CD4-positive, alpha-beta T cell (primary cell): ENCODE data around the gene CCDC12. TPM values are rescaled to one million over a fixed set of nuclear protein-coding genes. Genes with fewer than 3 reads are reported as not detected.

Experiments
- ATAC-seq: fragments of 200-7000 bp; cut with Tn5 transposase; one replicate; pipeline ENCODE4 v1.10.0; 2022; ENCODE audit warnings: mild to moderate bottlenecking; ENCODE audit not compliant: poor library complexity
- CTCF ChIA-PET: fragments of 350-600 bp; sonication (Branson Sonifier 250); formaldehyde crosslinking; loops from one replicate; lab custom pipeline; 2021; ENCODE audit warnings: antibody characterized with exemption, inconsistent platforms; lab: Charles Lee
- POLR2A ChIA-PET: fragments of 350-600 bp; sonication (Branson Sonifier 250); formaldehyde crosslinking; loops from one replicate; lab custom pipeline; 2021; ENCODE audit warnings: antibody characterized with exemption, inconsistent platforms; lab: Charles Lee
- DNase-seq, 14 experiments: peaks; one replicate each; pipeline ENCODE4 v3.0.0-alpha.2; 2013 to 2020; ENCODE audit warnings: mixed read lengths in 2 of 14
- H3K27ac ChIP-seq, 2 donors: one replicate each; pipeline versions ENCODE4 v1.5.1 to v1.7.0; 2013; ENCODE audit warnings: low read length in 2 of 2, low read depth in 1 of 2, mild to moderate bottlenecking in 1 of 2
- H3K27me3 ChIP-seq, 2 experiments: 1 replicate in 1 of 2; 2 replicates in 1 of 2; pipeline versions ENCODE4 v1.6.1 to v1.7.0; 2013; ENCODE audit warnings: low read length in 2 of 2, control low read depth in 1 of 2, mild to moderate bottlenecking in 1 of 2, moderate library complexity in 1 of 2; ENCODE audit not compliant: insufficient read depth in 2 of 2, control insufficient read depth in 1 of 2
- H3K36me3 ChIP-seq: one replicate; pipeline ENCODE4 v1.6.1; 2013; ENCODE audit warnings: low read length, control low read depth; ENCODE audit not compliant: insufficient read depth
- H3K4me1 ChIP-seq: one replicate; pipeline ENCODE4 v1.6.1; 2013; ENCODE audit warnings: low read length, control low read depth; ENCODE audit not compliant: insufficient read depth
- H3K4me3 ChIP-seq: one replicate; pipeline ENCODE4 v1.5.1; 2013; ENCODE audit warnings: mild to moderate bottlenecking, low read length, moderate library complexity
- H3K9me3 ChIP-seq, 2 experiments: 1 replicate in 1 of 2; 2 replicates in 1 of 2; pipeline versions ENCODE4 v1.6.1 to v1.7.0; 2013; ENCODE audit warnings: low read length in 2 of 2, mild to moderate bottlenecking in 2 of 2, control low read depth in 1 of 2, moderate library complexity in 1 of 2; ENCODE audit not compliant: control insufficient read depth in 1 of 2, insufficient read depth in 1 of 2
- H3K27ac Mint-ChIP-seq: one replicate; pipeline ENCODE4 v1.8.0; 2020; ENCODE audit warnings: mixed read lengths
- H3K27me3 Mint-ChIP-seq: one replicate; pipeline ENCODE4 v1.8.0; 2021; ENCODE audit warnings: mixed read lengths
- H3K36me3 Mint-ChIP-seq: one replicate; pipeline ENCODE4 v1.8.0; 2021; ENCODE audit warnings: low read depth, mixed read lengths
- H3K4me1 Mint-ChIP-seq: one replicate; pipeline ENCODE4 v1.8.0; 2021; ENCODE audit warnings: low read depth, mixed read lengths
- H3K4me3 Mint-ChIP-seq: one replicate; pipeline ENCODE4 v1.8.0; 2020; ENCODE audit warnings: mild to moderate bottlenecking, mixed read lengths
- H3K9me3 Mint-ChIP-seq: one replicate; pipeline ENCODE4 v1.8.0; 2020; ENCODE audit warnings: mixed read lengths
- intact Hi-C, 2 experiments: fragments of 100-400 bp; cut with DNase I in 1 of 2; cut with micrococcal nuclease in 1 of 2; formaldehyde crosslinking; loops; one replicate each; pipeline versions ENCODE4 v1.15.1 to v1.9.0; 2023 to 2025; cut with DNase I, micrococcal nuclease
- total RNA-seq, 174 experiments: library from RNA in 2 of 174; stranded (reverse) in 2 of 174; gene quantifications; one replicate each; pipeline ENCODE4 v1.2.3 and lab custom pipeline; 2021 to 2026
- TF ChIP-seq, protein P1 (sequence below): fragments of 200-600 bp; IDR thresholded peaks from one replicate; pipeline ENCODE4 v1.8.0; 2022; ENCODE audit warnings: antibody characterized with exemption, mild to moderate bottlenecking

CCDC12 gene
- total RNA-seq, 2 experiments from 2014 or later = 57.5 to 59.5 TPM

GRCh38 chr3:46992231-46992630, 15.7 kb upstream of the CCDC12 start:
- no peaks in the 10 kb centered on the region for H3K9me3 Mint-ChIP-seq
- ChIA-PET CTCF (no interaction called here), POLR2A (interaction anchor here (3.3 kb wide), 1 partner anchor 12 kb away, joined by 16 read pairs; the partner anchor contains the start of gene NBEAL2)
- H3K27ac Mint-ChIP-seq = no peak overlapping the region
- peaks cover 41% of the 10 kb centered on the region for H3K4me1 Mint-ChIP-seq
- no peak for ATAC-seq
- no peaks in the 10 kb centered on the region for H3K27me3 Mint-ChIP-seq
- H3K36me3 ChIP-seq = peaks cover 84% of the 10 kb centered on the region
- H3K4me1 ChIP-seq = peaks cover 60% of the 10 kb centered on the region
- H3K4me3 Mint-ChIP-seq = no peak overlapping the region
- intact Hi-C loops = no loop called here
- TF ChIP-seq, protein P1, sequence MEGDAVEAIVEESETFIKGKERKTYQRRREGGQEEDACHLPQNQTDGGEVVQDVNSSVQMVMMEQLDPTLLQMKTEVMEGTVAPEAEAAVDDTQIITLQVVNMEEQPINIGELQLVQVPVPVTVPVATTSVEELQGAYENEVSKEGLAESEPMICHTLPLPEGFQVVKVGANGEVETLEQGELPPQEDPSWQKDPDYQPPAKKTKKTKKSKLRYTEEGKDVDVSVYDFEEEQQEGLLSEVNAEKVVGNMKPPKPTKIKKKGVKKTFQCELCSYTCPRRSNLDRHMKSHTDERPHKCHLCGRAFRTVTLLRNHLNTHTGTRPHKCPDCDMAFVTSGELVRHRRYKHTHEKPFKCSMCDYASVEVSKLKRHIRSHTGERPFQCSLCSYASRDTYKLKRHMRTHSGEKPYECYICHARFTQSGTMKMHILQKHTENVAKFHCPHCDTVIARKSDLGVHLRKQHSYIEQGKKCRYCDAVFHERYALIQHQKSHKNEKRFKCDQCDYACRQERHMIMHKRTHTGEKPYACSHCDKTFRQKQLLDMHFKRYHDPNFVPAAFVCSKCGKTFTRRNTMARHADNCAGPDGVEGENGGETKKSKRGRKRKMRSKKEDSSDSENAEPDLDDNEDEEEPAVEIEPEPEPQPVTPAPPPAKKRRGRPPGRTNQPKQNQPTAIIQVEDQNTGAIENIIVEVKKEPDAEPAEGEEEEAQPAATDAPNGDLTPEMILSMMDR = no peak
- H3K27ac ChIP-seq = no peak overlapping the region
- H3K27me3 ChIP-seq = no peaks in the 10 kb centered on the region
- H3K4me3 ChIP-seq = no peak overlapping the region
- H3K36me3 Mint-ChIP-seq = peaks cover 56% of the 10 kb centered on the region
- DNase-seq = peak in 1 of 14 experiments; percentile 4
- H3K9me3 ChIP-seq = no peaks in the 10 kb centered on the region

GRCh38 chr3:46991406-46992165, 15.0 kb upstream of the CCDC12 start:
- H3K4me3 ChIP-seq = no peak overlapping the region
- ChIA-PET POLR2A (interaction anchor here (3.3 kb wide), 1 partner anchor 12 kb away, joined by 16 read pairs; the partner anchor contains the start of gene NBEAL2), CTCF (no interaction called here)
- no peaks in the 10 kb centered on the region for H3K27me3 ChIP-seq
- H3K9me3 ChIP-seq = no peaks in the 10 kb centered on the region
- peaks cover 60% of the 10 kb centered on the region for H3K4me1 ChIP-seq
- ATAC-seq = no peak
- TF ChIP-seq, protein P1 = no peak
- peaks cover 50% of the 10 kb centered on the region for H3K36me3 Mint-ChIP-seq
- no peaks in the 10 kb centered on the region for H3K27me3 Mint-ChIP-seq
- peaks cover 41% of the 10 kb centered on the region for H3K4me1 Mint-ChIP-seq
- intact Hi-C loops = no loop called here
- H3K4me3 Mint-ChIP-seq = no peak overlapping the region
- peaks cover 78% of the 10 kb centered on the region for H3K36me3 ChIP-seq
- H3K9me3 Mint-ChIP-seq = no peaks in the 10 kb centered on the region
- no peak for DNase-seq
- no peak overlapping the region for H3K27ac ChIP-seq
- peak overlapping the region; percentile 9 for H3K27ac Mint-ChIP-seq

- H3K4me1 ChIP-seq = peaks cover 60% of the 10 kb centered on the region
- no peak overlapping the region for H3K27ac ChIP-seq
- H3K9me3 ChIP-seq = no peaks in the 10 kb centered on the region
- H3K36me3 ChIP-seq = peaks cover 70% of the 10 kb centered on the region
- DNase-seq = peak in 2 of 14 experiments; percentile 60 to 67
- peaks cover 49% of the 10 kb centered on the region for H3K4me1 Mint-ChIP-seq
- H3K9me3 Mint-ChIP-seq = no peaks in the 10 kb centered on the region
- intact Hi-C loops = no loop called here
- H3K27me3 Mint-ChIP-seq = no peaks in the 10 kb centered on the region
- POLR2A ChIA-PET = interaction anchor here (3.3 kb wide), 1 partner anchor 11 kb away, joined by 16 read pairs; the partner anchor contains the start of gene NBEAL2
- ATAC-seq = no peak
- H3K27me3 ChIP-seq = no peaks in the 10 kb centered on the region
- no peak overlapping the region for H3K4me3 ChIP-seq
- H3K4me3 Mint-ChIP-seq = peak overlapping the region; percentile 40
- H3K36me3 Mint-ChIP-seq = peaks cover 50% of the 10 kb centered on the region
- TF ChIP-seq, protein P1 = no peak
- CTCF ChIA-PET = no interaction called here
- peak overlapping the region; percentile 9 for H3K27ac Mint-ChIP-seq
Measured at GRCh38 chr3:46990573-46991374, 14.2 kb upstream of the CCDC12 start.
